ENCODE measurements around the gene TOR3A.
"Not testable (repeated sequence)": the region's sequence is repeated elsewhere in the genome, so short reads cannot be mapped to it uniquely, and the experiment has no call there.

The TOR3A gene

DNA sequence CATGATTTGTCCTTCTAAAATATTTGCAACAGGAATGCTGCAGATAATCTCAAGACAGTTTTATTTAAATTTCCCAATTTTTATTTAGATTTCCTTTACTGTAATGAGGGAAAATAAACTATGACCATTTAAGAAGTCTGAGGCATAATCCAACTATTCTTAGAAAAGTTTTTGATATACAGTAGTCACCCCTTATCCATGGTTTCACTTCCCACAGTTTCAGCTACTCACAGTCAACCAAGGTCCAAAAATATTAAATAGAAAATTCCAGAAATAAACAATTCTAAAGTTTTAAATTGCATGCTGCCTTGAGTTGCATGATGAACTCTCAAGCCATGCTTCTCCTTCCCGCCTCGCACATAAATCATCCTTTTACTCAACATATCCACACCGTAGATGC, 33.3 kb downstream of the TOR3A start:
- DNase-seq, result no peak

DNA sequence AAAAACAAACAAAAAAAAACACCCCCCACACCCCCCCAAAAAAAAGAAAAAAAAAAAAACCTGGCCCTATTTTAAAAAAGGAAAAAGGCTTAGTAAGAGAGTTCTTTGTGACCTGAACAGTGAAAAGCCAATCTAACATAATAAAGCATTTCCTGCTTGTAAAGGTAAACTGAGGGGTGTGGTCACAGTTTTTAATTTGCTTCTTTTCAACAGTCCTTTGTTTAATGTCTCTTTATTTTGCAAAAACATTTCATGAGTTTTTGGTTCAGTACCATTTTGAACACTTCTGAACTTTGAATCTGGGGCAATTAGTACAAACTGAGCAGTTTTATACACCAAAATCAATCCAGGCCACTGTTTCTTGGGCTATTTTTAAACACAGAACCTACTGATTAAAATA, 37.6 kb downstream of the TOR3A start:
- no peak for DNase-seq

DNA sequence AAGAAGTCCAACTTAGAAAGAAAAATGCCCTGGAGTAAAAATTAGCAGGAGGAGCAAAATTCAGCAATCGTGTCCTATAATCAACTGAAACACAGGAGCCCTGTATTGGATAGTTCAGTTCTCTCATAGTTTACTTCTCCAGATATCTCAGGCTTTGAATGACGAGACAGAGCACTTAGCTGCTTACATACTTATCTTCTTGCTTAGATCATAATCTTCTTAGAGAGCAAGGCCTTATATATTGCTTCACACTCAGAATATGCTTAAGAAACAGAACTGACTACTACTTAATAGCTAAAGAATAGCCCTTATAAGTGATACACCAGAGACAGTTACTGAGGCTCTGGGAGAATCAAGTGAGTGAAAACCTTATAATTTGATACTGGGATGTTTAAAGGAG, 38.9 kb downstream of the TOR3A start:
- no peak for DNase-seq

DNA sequence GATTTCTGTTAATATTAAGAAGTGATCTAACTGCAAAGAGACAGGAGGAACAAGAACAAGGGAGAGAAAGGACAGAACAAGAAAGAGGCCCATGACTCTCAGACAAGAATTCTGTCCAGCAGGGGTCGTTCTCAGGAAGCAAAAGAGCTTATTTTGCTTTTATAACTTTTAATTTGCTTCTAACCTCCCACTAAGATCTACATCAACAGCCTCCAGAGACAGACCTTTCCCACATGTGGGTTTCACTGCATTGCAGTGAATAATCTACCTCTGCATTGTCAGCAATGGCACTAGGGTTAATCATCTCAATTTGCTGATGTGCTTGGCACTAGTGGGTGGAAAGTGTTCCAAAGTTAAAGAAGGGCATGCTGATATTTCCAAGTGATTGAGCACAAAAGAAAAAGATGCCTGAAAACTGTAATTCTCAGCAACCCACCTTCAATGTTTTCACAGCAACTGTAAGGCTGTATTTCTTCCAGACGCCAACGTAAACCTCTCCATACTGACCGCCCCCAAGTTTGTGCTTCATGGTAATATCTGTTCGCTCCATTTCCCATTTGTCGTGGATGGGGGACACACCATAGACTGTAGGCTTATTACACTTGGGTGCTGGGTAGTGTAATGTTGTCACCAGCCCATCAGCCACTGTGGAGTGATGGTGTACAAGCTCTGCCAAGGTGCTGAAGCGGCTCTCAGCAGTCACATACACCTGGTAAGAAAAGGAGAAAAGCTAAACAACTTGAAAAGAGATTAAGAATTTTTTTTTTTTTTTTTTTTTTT, 39.5 kb downstream of the TOR3A start:
- no peak for DNase-seq

DNA sequence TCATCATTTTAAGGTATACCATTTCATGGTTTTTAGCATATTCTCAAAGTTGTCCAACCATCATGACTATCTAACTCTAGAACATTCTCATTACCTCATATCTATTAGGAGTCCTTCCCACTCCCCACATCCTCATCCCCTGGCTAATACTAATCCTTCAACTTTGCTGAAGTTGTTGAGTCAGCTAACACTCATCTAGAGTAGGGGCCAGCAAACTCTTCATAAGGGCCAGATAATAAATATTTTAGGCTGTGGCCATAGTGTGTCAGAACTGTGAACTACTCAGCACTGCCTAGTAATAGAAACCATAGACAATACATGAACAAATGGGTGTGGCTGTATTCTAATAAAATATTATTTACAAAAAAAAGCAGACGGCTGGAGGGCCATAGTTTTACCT, 43.0 kb downstream of the TOR3A start:
- no peak for DNase-seq

DNA sequence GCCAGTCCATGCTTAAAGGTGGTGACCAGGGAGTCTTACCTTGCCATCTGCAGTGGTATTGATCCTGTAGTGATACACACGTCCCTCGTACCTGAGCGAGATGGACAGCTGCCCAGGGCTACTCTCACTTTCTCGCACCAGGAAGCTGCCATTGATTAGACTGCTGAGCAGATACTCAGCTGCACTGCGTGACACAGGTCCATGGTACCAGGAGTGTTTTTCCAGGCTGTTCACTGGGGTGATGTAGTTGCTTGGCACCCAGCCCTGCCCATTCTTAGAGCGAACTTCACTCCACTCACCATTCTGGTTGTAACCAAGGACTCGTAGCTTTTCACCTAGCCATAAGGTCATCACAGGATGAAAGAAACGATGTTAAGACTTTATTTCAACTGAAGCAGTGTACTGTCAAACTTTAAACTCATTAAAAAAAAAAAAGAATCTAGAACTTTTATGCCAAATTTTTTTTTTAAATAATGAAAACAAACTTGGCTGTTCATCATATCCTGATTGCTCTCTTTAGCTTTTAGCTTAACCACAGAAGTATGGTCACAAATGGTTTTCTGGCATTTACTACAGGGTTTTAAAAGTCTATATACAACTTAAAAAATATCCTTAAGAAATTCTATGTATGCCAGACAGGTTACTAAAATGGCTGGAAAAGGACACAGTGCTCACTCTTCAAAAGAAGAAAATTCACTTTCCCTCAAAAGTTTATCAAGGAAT, 44.6 kb downstream of the TOR3A start:
- no peak for DNase-seq

DNA sequence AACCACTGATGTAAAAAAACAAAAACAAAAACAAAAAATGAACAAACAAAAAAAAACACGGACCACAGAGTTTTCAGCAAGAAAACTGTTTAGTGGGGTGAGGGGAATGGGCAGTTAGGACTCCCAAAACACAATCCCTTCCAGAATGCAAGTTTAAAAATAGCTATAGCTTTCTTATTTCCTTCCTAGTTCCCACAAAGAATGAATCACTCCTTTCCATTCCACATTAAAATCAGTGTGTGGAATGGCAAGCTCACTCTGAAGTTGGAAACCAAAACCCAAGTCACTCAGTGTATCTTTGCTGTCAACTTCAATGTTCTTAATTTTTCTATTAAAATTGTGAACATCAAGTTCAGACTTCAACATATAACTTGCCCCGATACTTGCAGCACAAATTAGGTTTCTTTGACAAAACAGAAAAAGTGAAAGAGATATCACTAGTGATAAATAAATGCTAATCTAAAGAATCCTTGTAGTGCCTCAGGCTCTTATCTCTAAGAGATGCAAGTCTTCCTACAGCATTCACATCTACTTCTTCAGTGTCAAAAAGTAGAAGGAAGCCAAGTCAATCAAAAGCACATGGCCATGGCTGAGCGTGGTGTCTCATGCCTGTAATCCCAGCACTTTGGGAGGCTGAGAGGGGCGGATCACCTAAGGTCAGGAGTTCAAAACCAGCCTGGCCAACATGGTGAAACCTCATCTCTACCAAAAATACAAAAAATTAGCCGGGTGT, 45.5 kb downstream of the TOR3A start:
- no peak for DNase-seq

DNA sequence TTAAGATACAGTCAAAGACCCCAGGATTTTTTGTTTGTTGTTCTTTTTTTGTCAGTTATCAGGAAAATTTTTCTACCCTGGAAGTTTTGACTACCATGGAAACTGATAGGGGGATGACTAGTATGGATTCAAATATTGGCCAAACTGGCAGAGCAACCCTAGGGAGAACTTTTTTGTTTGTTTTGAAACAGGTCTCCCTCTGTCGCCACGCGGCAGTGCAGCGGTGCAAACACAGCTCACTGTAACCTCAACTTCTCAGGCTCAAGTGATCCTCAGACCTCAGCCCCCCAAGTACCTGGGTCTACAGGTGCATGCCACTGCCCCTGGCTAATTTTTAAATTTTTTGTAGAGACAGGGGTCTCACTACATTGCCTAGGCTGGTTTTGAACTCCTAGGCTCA, 46.6 kb downstream of the TOR3A start:
- DNase-seq, result no peak

DNA sequence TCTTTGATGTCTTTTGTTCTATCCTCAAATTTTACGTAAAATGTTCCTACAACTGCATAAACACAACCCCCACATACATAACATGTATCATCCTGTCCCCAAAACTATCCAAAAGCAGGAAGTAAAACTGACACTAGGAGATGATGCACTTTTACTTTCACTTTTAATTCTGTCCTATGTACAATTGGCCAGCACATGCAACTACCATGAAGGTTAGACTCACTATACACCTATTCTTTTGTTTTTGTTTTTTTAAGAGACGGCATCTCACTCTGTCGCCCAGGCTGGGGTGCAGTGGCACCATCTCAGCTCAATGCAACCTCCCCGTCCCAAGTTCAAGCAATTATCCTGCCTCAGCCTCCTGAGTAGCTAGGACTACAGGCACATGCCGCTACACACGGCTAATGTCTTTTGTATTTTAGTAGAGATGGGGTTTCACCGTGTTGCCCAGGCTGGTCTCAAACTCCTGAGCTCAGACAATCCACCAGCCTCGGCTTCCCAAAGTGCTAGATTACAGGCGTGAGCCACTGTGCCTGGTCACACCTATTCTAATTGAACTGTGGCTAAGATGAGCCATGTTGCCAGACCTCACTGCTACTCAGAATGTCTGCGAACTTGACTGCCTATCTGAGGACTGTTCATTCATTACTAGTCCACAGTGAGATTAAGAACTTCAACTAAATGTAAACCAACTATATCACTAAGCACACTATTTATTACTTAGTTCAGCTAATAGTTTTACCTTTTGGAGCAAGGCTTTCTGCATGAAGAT, 48.0 kb downstream of the TOR3A start:
- no peak for DNase-seq

DNA sequence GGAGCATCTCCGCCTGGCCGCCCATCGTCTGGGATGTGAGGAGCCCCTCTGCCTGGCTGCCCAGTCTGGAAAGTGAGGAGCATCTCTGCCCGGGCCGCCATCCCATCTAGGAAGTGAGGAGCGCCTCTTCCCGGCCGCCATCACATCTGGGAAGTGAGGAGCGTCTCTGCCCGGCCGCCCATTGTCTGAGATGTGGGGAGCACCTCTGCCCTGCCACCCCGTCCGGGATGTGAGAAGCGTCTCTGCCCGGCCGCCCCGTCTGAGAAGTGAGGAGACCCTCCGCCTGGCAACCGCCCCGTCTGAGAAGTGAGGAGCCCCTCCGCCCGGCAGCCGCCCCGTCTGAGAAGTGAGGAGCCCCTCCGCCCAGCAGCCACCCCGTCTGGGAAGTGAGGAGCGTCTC, 53.3 kb downstream of the TOR3A start:
- not testable (repeated sequence) for DNase-seq

DNA sequence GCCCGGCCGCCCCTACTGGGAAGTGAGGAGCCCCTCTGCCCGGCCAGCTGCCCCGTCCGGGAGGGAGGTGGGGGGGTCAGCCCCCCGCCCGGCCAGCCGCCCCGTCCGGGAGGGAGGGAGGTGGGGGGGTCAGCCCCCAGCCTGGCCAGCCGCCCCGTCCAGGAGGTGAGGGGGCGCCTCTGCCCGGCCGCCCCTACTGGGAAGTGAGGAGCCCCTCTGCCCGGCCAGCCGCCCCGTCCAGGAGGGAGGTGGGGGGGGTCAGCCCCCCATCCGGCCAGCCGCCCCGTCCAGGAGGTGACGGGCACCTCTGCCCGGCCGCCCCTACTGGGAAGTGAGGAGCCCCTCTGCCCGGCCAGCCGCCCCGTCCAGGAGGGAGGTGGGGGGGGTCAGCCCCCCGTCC, 53.8 kb downstream of the TOR3A start:
- not testable (repeated sequence) for DNase-seq

DNA sequence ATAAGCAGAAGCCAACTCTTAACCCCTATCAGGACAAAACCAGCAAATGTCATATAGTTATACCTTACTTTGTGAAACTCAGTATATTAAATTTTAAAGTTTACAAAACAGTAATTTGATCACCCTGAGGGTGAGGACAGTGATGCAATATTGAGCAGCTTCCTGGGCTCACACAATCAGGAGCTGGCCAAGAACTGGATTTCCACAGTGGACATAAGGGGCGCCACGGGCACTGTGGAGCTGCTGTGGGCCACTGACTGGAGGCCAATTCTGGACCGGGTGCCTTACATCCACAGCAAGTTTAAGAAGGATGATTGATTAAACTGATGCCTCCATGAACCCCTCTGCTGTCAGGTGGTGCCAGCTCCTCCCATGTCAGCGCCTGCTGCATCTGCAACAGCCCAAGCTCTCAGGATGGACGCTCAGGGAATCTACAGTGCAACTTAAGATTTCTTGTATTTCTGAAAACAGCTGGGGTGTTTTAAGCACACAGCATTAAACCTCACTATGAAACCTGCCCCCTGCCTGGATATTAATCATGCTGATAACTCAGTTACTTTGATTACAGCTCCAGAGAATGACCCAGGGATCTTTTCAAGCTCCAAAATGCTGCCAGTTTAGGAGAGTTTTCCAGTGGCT, 55.9 kb downstream of the TOR3A start:
- DNase-seq, result no peak

DNA sequence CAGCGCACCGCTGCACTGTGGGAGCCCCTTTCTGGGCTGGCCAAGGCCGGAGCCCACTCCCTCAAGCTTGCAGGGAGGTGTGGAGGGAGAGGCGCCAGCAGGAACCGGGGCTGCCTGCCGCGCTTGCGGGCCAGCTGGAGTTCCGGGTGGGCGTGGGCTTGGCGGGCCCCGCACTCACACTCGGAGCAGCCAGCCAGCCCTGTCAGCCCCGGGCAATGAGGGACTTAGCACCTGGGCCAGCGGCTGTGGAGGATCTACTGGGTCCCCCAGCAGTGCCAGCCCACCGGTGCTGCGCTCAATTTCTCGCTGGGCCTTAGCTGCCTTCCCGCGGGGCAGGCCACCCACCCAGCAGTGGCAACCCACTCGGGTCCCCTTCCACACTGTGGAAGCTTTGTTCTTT, 56.9 kb downstream of the TOR3A start:
- DNase-seq, result not testable (repeated sequence)

DNA sequence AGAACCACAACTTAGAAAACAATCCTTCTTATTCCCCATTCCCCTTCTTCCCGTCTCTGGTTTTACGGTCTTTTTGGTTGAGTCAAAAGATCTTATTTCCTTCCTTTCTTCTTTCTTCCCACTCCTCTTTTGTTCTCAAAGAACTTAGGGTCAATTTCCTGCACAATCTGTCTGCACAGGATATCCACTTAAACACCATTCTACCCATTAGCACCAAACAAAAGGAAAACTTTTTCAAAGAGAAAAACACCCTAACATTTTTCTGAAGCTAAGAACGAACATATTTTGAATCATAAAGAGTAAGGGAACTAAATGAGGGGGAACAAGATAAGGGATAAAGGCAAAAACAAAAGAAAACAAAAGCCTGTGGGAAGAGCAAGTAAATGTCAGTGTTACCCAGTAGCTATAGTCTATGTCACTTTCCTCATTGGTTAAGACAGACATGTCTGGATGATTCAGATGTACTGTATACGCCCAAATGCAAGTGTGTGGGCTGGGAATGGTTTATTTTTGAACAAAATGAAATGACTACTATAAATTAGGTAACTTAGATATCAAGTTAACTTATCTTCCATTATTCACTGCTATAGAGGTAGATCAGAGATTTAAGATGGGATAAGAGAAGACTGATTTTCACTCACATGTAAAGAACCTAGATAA, 59.9 kb downstream of the TOR3A start:
- no peak for DNase-seq

DNA sequence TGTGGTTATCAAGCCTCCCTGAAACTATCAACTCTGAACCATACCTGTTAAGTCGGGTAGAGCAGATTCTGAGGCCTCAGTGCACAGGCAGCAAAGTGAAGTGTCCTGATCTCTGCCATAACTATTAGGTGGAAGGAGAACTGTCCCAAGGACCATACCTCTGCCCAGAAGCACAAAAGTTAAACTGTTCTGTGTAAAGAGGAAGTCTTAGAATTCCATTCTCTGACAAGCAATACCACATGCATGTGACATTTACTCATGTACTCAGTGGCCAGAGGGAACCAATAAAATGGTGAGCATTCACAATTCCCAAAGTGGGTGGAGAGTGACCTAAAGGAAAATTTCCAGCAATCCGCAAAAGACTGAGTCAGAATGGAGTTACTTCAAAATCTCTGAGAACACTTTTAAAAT, 61.0 kb downstream of the TOR3A start:
- DNase-seq, result no peak

DNA sequence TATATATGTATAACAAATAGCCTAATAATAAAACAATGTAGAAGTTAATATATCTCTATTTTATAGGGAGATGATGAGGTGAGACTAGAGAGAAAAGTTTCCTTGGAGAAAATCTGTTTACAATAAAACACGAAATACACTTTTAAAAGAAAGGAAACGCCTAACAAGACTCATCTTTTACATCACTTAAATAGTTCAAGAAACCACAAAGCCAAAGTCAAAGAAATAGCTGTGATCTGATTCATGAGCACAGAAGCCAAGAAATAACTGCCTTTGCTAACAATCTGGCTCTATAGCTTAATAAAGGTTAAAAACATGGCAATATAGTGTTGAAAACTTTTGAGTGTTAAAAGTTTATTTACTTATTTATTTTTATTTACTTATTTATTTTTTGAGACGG, 61.5 kb downstream of the TOR3A start:
- DNase-seq, result no peak

DNA sequence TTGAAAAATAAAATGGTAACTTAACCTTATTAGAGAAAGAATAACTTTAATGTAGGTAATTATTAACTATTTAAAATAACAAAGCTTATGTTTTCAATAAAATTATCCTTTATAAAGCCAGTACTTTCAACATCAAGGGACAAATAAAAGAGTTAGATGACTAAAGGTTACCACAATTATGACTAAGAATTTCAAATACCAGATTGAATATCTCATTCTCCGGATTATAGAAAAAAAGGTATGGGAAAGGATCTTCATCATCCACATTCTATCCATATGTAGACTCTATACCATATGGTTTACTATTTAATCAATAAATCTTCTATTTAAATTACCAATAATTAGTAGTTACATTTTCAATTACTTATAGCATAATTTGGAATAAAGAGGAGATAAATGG, 62.8 kb downstream of the TOR3A start:
- no peak for DNase-seq

DNA sequence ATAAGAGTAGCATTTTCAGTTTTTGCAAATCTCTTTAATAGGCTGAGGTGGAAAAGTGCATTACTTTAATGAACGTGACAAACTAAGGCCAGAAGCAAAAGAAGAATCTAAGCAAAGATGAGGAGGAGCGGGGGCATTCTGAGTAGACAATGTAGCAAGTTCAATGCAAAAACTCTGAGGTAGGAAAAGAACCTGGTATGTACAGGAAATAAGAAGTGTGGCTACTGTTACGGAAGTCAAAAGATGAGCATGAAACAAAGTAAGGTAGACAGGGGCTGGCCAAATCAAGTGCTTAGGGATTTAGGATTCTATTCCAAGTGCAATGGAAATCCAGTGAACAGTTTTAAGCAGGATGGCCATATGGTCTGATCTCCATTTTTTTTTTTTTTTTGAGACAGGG, 63.7 kb downstream of the TOR3A start:
- no peak for DNase-seq

All from COR-L47 (cell line).